ENCODE measurements around the gene SEC14L1. TPM values are rescaled to one million over a fixed set of nuclear protein-coding genes. Genes with fewer than 3 reads are reported as not detected.

SEC14L1 gene
- total RNA-seq, 1 experiment from 2014 or later: 58.6 TPM

DNA sequence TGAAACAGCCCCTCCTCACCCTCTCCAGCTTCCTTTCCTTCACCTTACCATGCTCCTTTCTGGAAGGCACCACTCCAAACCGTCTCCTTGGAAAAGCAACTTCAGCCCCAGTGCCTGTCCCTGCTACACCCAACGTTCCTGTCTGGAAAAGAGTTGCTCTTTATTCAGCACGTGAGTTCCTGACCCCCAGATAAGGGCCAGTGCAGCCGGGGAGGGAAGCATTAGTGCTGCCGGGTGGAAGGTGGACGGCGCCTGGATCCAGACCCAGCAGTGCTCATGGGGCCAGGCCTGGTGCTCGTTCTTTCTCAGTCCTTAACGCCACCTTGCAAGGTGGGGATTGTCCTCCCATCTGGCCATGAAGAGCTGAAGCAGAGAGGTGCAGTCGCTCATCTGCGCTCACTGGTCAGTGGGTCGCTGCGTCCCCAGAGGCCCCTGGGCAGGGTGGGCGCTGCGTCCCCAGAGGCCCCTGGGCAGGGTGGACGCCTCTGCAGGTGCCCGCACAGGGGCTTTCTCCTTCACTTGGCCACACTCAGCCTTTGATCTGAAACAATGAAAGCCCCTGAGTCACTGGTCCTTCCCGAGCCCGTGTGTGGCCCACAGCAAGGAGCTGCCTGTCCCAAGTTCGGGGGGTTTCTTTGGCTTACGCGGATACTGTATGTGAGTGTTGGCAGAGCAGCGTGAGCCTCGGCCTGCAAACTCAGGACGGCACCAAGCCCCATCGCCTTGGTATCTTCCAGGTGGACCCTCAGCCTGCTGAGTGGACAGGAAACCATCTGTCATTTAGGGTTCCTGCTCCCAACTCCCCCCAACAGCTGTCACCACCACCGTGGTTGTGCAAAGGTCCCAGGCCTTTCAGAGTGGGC lies 117.1 kb downstream of the SEC14L1 start:
- no peak overlapping the region for H4K91ac ChIP-seq (ENCODE audit: insufficient read length, low read depth, low read length)
- H3K27ac Mint-ChIP-seq: no peak overlapping the region
- no peaks in the 10 kb centered on the region for H3K23me2 ChIP-seq (ENCODE audit: insufficient read length, low read depth, low read length, poor library complexity, severe bottlenecking)
- H3K9ac ChIP-seq (ENCODE audit: extremely low read depth, insufficient read length, low read length): no peak overlapping the region
- H3K27me3 Mint-ChIP-seq (ENCODE audit: low read depth): peaks cover 6% of the 10 kb centered on the region
- H2BK5ac ChIP-seq (ENCODE audit: insufficient read length, low read length): no peak overlapping the region
- no peak for DNase-seq
- H2BK120ac ChIP-seq (ENCODE audit: low read depth, low read length, poor library complexity, severe bottlenecking): no peak overlapping the region
- peaks cover 4 to 11% of the 10 kb centered on the region in 2 experiments; a peak in 3 of 4 replicates for H3K4me1 Mint-ChIP-seq
- no peaks in the 10 kb centered on the region; a peak in 1 of 5 replicates for H3K9me3 Mint-ChIP-seq
- TF ChIP-seq CTCF (conservative IDR thresholded peaks at IDR 0.05): no peak
- no peak overlapping the region for H3K4me3 Mint-ChIP-seq
- no peak overlapping the region for H2BK15ac ChIP-seq (ENCODE audit: low read depth, low read length)
- no peak overlapping the region for H3K56ac ChIP-seq (ENCODE audit: insufficient read length, low read depth, low read length)
- no peaks in the 10 kb centered on the region for H3K27me3 ChIP-seq (ENCODE audit: insufficient read depth, low read length)
- no peak overlapping the region for H2AFZ ChIP-seq (ENCODE audit: low read length)
- H4K8ac ChIP-seq (replicated peaks; ENCODE audit: insufficient read length, low read depth, low read length): no peak overlapping the region
- no peaks in the 10 kb centered on the region for H3K36me3 Mint-ChIP-seq (ENCODE audit: insufficient read depth in 1 of 3, low read depth in 3 of 3)
- H3K9me3 ChIP-seq (ENCODE audit: control insufficient read depth, low read depth, low read length): no peaks in the 10 kb centered on the region
- no peaks in the 10 kb centered on the region for H3K4me1 ChIP-seq (ENCODE audit: insufficient read depth, low read length)
- no peak overlapping the region for H3K18ac ChIP-seq (ENCODE audit: insufficient read length, low read depth, low read length)
- no peak overlapping the region for H2AK5ac ChIP-seq (ENCODE audit: insufficient read length, low read length)
- H3K79me2 ChIP-seq (ENCODE audit: insufficient read depth, low read length): no peaks in the 10 kb centered on the region
- H3K4me2 ChIP-seq (ENCODE audit: insufficient read depth, insufficient read length, low read length): no peak overlapping the region
- no peak overlapping the region for H3K27ac ChIP-seq (ENCODE audit: insufficient read length, low read depth, low read length)
- no peaks in the 10 kb centered on the region for H4K20me1 ChIP-seq (ENCODE audit: control insufficient read depth, insufficient read depth, insufficient read length)
- no peak overlapping the region for H3T11ph ChIP-seq (ENCODE audit: low read length)
- WGBS (ENCODE audit: extremely low coverage, insufficient read length, low lambda C conversion rate): no CpG with 5 or more reads among the region's 27 CpGs
- no peak overlapping the region for H3K14ac ChIP-seq (ENCODE audit: insufficient read depth, low read length)
- H2BK20ac ChIP-seq (ENCODE audit: low read depth, low read length, poor library complexity, severe bottlenecking): no peak overlapping the region
- no peak overlapping the region for H3K23ac ChIP-seq (ENCODE audit: insufficient read length, low read depth, low read length)
- H3K4ac ChIP-seq (ENCODE audit: low read depth, low read length): no peak overlapping the region
- no peak overlapping the region for H2BK12ac ChIP-seq (ENCODE audit: insufficient read length, low read depth, low read length)
- H3K79me1 ChIP-seq (ENCODE audit: insufficient read depth, low read depth, low read length, poor library complexity, severe bottlenecking): no peaks in the 10 kb centered on the region
- no peak overlapping the region for H4K5ac ChIP-seq (ENCODE audit: insufficient read length, low read depth, low read length)
